Measurements from ENCODE around the gene R3HCC1L.

GRCh38 chr10:98240524-98240923 is 106.1 kb downstream of the R3HCC1L start:
- no peak for TF ChIP-seq CTCF (IDR thresholded peaks at IDR 0.05)
- TF ChIP-seq POLR2A (IDR thresholded peaks at IDR 0.05), result no peak

Data from body of pancreas (tissue), 4 donors.